ENCODE measurements around the gene MRPS12. TPM values are rescaled to one million over a fixed set of nuclear protein-coding genes. Genes with fewer than 3 reads are reported as not detected.

MRPS12 gene
- polyA plus RNA-seq, 3 donors: 17.2 to 81.5 (median 73.0) TPM

DNA sequence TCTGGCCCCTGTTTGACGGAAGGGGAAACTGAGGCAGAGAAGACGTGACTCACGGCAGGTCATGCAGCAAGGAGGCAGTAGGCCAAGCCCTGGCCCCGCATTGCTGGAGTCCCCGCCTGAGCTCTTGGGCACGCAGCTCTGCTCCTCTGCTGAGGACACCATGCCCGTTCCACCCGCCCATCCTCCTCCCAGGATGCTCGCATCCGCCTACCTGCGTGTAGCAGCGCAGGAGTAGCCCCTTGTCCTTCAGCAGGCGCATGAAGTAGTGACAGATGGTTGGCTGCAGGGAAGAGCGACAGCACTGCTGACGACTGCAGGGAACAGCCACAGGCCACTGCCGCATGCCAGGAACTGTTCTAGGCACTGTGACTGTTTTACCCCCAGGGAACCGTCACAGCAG, 41.9 kb upstream of the MRPS12 start:
- Histone ChIP-seq H3K4me3 (replicated peaks in 1 of 3; ENCODE audit: low read depth in 2 of 3, low read length in 3 of 3) (no peak overlapping the region), H3K4me1 (ENCODE audit: control insufficient read depth in 1 of 2, insufficient read depth in 2 of 2, low read length in 2 of 2) (no peaks in the 10 kb centered on the region), H2AFZ (ENCODE audit: insufficient read depth, low read depth, low read length, poor library complexity, severe bottlenecking) (no peak overlapping the region), H4K20me1 (ENCODE audit: insufficient read depth, low read length) (no peaks in the 10 kb centered on the region), H3K36me3 (replicated peaks in 1 of 2; ENCODE audit: control insufficient read depth in 1 of 2, insufficient read depth in 2 of 2, low read length in 2 of 2) (peaks cover 41 to 63% of the 10 kb centered on the region in 2 donors), H3K4me2 (replicated peaks; ENCODE audit: extremely low read depth, low read length, poor library complexity, severe bottlenecking) (no peak overlapping the region), H3K79me2 (ENCODE audit: insufficient read depth, low read length) (no peaks in the 10 kb centered on the region), H3K9me3 (replicated peaks in 1 of 2; ENCODE audit: control insufficient read depth in 1 of 2, insufficient read depth in 1 of 2, low read length in 2 of 2) (no peaks in the 10 kb centered on the region), H3K9ac (ENCODE audit: insufficient read depth, low read length, poor library complexity, severe bottlenecking) (no peak overlapping the region), H3K27ac (ENCODE audit: low read depth in 1 of 2, low read length in 2 of 2) (no peak overlapping the region), H3K27me3 (ENCODE audit: control insufficient read depth in 2 of 2, insufficient read depth in 2 of 2, low read length in 2 of 2) (no peaks in the 10 kb centered on the region)
- Mint-ChIP-seq H3K9me3 (peaks cover 0 to 2% (median 0%) of the 10 kb centered on the region in 7 donors), H3K27me3 (ENCODE audit: low read depth in 3 of 3) (peaks cover 0 to 2% (median 0%) of the 10 kb centered on the region in 3 donors), H3K36me3 (peaks cover 33 to 55% of the 10 kb centered on the region in 2 donors), H3K4me1 (no peaks in the 10 kb centered on the region), H3K27ac (peak overlapping the region in 2 of 7 donors; percentile 68 to 69), H3K4me3 (no peak overlapping the region)
- WGBS (ENCODE audit: insufficient coverage): 98% methylated on average over 17 of the region's 17 CpGs
- no peak for TF ChIP-seq CTCF (IDR thresholded peaks at IDR 0.05)
- intact Hi-C loops (cut with micrococcal nuclease): no loop called here
- DNase-seq: no peak

- H3K9me3 Mint-ChIP-seq: peaks cover 0 to 2% (median 0%) of the 10 kb centered on the region in 7 donors
- Histone ChIP-seq H3K27ac (ENCODE audit: low read depth in 1 of 2, low read length in 2 of 2) (no peak overlapping the region), H3K36me3 (replicated peaks in 1 of 2; ENCODE audit: control insufficient read depth in 1 of 2, insufficient read depth in 2 of 2, low read length in 2 of 2) (peaks cover 41 to 62% of the 10 kb centered on the region in 2 donors), H4K20me1 (ENCODE audit: insufficient read depth, low read length) (peaks cover under 1% of the 10 kb centered on the region), H3K4me1 (ENCODE audit: control insufficient read depth in 1 of 2, insufficient read depth in 2 of 2, low read length in 2 of 2) (no peaks in the 10 kb centered on the region), H3K9ac (ENCODE audit: insufficient read depth, low read length, poor library complexity, severe bottlenecking) (no peak overlapping the region), H3K27me3 (ENCODE audit: control insufficient read depth in 2 of 2, insufficient read depth in 2 of 2, low read length in 2 of 2) (no peaks in the 10 kb centered on the region), H3K79me2 (ENCODE audit: insufficient read depth, low read length) (no peaks in the 10 kb centered on the region), H3K9me3 (replicated peaks in 1 of 2; ENCODE audit: control insufficient read depth in 1 of 2, insufficient read depth in 1 of 2, low read length in 2 of 2) (no peaks in the 10 kb centered on the region), H2AFZ (ENCODE audit: insufficient read depth, low read depth, low read length, poor library complexity, severe bottlenecking) (no peak overlapping the region), H3K4me2 (replicated peaks; ENCODE audit: extremely low read depth, low read length, poor library complexity, severe bottlenecking) (no peak overlapping the region), H3K4me3 (replicated peaks in 1 of 3; ENCODE audit: low read depth in 2 of 3, low read length in 3 of 3) (no peak overlapping the region)
- no peak for DNase-seq
- H3K4me3 Mint-ChIP-seq: no peak overlapping the region
- intact Hi-C loops (cut with micrococcal nuclease): loop anchor here in 1 of 2 donors (10.0 kb wide), 1 partner anchor 125 kb away; no protein-coding TSS in a partner anchor
- peaks cover 0 to 2% (median 0%) of the 10 kb centered on the region in 3 donors for H3K27me3 Mint-ChIP-seq (ENCODE audit: low read depth in 3 of 3)
- WGBS (ENCODE audit: insufficient coverage): 100% methylated on average over 1 of the region's 8 CpGs
- peak overlapping the region in 1 of 7 donors; percentile 21 for H3K27ac Mint-ChIP-seq
- H3K4me1 Mint-ChIP-seq: no peaks in the 10 kb centered on the region
- peaks cover 36 to 60% of the 10 kb centered on the region in 2 donors for H3K36me3 Mint-ChIP-seq
- TF ChIP-seq CTCF (IDR thresholded peaks at IDR 0.05): no peak
These were observed 40.9 kb upstream of the MRPS12 start for GRCh38 chr19:38889803-38890202.
